Measurements from ENCODE around the gene AMN1.
"Not testable (repeated sequence)": the region's sequence is repeated elsewhere in the genome, so short reads cannot be mapped to it uniquely, and the experiment has no call there.

The AMN1 gene

DNA sequence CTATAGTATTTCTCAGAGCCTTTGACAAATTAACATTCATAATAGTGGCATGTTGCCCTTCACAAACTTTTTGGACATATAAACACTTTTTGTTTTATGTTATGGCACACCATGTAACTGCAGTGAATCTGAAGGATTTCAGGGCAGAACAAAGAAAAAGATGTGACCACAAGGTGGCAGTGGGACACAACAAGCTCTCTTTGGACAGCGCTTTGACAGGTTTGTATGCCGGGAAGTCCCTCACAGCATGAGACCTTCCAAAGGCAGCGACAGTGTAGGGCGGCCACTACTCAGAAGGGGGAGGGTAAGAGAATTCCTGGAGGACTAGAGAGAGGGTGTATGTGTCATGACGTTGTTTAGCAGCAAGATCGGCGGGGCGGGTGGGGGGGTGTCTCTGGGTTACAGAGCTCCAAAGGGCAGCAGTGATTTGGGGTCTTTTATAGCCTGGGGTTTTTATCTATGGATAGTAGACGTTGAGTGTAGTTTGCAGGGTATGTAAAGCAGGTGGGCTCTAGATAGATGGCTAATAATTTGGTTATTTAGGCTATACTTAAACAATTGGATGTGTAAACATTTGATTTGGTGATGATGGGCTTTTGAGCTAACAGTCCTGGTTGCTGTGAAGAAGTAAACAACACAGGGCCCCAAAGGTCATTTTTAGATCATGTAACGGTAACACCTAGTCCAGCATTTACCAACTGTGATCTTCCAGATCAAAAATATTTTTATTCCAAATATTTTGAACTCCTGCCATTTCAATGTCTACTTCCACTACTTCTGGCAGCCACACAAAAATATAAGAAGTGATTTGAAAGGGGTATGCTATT is 46.5 kb downstream of the AMN1 start:
- DNase-seq (ENCODE audit: low spot score): peak; percentile 80

DNA sequence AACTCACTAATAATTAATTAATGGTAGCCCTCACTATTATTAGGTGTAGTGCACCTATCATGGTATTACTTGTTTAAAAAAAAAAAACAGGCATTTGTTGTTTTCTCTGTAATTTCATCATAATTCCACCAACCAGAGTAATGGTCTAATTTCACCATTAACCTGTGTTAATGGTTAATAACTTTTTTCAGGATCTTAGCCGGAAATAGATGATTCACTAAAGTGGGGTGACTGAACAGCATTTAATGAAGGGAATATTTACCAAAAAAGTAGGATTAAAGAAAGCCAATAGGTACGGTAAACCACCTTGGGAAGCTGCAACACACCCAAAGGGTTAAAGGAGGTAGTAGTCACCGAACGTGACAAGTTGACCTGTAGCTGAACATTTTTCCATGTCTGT is 56.3 kb downstream of the AMN1 start:
- no peak for DNase-seq (ENCODE audit: low spot score)

DNA sequence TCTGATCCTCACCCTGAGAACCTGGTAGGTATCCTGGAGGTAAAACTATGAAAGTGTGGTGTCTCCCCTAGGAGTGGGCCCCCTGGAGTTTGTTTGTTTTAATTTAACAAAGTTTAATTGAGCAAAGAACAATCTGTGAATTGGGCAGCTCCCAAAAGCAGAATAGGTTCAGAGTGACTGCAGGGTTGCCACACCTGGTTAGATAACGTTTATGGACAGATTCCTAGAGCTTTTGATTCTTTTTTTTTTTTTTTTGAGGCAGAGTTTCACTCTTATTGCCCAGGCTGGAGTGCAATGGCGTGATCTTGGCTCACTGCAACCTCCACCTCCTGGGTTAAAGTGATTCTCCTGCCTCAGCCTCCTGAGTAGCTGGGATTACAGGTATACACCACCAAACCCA is 59.2 kb downstream of the AMN1 start:
- DNase-seq (ENCODE audit: low spot score): not testable (repeated sequence)

DNA sequence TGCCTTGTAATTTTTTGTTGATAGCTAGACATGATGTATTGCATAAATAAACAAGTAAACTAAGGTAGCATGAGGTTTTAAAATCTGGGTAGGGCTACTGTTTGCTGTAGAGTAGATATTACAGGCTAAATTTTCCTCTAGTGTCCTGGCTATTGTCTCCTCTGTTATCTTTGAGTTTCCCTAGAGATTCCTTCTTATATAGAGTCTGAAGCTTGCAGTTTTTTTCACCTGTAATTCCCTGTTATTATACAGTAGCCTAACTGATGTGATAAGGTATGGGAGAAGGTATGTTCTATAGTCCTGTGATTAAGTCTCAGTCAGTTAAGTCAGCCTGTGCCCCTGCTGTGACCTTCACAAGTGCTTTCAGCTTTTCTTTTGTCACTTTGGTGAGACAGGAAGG is 59.8 kb downstream of the AMN1 start:
- DNase-seq (ENCODE audit: low spot score): no peak

DNA sequence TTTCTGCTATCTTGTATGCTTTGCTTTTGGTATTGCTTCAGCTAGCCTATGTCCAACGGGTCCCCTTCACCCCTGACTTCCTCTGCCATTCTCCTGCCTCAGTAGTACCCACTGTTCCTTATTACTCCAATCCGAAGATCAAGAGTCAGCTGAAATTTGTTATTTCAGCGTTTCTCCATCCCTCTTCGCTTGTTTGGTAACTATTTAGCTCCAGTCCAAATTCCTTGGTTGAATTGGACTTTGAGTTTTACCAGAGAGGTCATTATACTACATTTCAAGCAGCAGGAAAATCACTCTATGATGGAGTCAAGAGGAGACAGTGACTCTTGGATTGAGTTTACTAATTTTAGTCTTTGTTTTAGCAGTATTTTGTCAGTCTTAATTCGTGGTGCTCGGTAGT is 64.8 kb downstream of the AMN1 start:
- no peak for DNase-seq (ENCODE audit: low spot score)

DNA sequence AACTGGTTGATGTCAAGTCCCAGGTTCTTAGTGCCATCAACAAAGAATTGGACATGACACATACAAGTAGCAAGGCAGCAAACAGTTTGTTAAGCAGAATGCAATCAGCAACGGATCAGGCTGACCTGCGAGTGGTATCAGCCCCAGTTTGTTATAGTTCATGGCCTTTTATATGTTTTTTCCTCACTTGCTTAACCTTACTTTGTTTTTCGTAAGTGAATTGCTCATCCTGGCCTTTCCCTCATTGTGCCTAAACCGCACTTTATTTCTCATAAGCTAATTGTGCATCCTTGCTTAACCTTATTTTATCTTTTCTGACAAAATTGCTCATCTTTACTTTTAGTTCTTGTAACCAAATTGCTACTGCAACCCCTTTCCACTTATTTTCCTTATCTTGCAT is 65.2 kb downstream of the AMN1 start:
- DNase-seq (ENCODE audit: low spot score): no peak

DNA sequence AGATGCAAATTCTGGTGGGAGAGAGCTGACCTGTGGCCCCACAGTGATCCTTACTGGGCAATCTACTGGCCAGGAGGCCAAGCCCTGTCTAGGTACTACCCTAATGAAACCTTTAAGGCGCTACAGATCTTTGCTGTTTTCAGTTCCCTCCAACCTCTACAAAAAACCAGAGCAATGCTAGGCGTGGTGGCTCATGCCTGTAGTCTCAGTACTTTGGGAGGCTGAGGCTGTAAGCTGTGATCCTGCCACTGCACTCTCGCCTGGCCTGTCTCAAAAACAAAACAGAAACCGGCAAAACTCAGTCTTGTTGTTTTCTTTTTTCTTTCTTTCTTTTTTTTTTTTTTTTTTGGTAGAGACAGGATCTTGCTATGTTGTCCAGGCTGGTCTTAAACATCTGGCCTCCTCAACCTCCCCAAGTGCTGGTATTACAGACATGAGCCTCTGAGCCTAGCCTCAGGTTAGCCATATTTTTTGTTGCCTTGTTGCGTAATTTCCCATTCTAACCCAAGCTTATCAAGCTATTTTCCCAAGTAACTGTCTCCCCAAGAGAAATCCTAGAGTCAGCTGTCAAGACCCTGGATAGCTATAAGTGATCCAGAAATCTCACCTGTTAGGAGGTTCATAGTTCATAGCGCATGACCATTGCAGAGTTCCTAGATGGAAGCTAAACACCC is 66.5 kb downstream of the AMN1 start:
- DNase-seq (ENCODE audit: low spot score): no peak

DNA sequence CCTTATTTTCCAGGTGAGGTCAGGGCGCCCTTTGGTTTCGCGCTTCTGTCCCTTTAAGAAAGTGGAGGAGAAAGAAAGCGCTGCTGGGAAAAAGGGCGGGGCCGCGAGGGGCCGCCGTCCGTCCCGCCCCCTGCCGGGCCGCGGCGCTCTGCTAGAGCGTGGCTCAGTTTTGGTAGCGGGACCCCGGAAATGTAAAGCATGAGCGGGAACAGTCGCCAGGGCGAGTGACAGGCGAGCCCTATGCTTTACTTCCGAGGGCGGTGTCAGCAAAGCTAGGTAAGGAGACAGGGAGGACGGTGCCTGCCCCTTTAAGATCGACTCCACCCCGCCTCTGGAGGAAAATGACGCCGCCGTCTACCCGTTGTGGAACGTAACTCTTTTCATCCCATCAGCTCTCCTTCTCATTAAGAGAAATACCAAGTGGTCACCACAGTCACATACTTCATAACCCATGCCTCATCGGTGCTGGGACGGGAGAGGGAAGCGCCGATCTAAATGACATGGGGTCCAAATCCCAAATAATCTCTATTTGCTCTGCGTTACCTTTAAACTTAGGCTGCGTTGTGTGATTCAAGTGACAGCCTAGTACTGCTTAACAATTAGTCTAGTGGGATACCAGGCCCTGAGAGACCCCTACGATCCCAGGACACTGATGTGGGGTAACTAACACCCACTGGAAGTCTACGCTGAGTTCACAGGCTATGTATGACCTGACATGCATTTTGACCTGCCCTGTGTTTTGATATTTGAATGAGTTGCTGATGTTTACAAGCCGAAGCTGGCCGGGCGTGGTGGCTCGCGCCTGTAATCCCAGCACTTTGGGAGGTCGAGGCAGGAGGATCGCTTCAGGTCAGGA is 69.5 kb downstream of the AMN1 start, which contains the start of gene ETFBKMT:
ETFBKMT (plus strand) TSS at position 602 of the 856 bp plus-strand sequence. CDS start 2,266 bp downstream, outside the sequence.
- DNase-seq (ENCODE audit: low spot score): peak; percentile 97

DNA sequence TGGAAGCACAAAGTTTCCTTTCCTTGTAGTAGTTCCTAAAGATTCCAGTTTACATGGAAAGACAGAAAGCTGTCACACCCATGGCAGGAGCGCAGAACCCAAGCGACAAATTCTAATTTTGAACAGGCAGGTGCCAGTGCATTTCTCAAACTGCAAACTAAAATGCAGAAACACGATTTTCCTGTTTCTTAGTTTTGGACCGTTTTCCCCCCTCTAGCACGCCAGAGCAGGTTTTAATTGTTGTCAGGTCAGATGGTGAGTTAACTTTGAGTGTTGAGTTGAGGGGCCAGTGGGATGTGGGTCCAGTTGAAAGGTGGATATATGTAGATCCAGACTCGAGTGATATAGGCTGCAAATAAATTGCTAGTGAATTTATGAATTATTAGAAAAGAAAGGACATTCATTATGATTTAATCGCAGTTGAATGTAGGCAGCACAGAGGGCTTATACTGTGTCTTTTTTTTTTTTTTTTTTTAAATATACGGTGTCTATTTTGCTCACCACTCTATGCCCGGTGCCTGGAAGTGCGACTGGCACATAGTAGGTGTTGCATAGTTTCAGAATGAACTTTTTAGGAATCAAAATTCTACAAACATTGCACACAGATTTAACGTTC is 70.2 kb downstream of the AMN1 start:
- no peak for DNase-seq (ENCODE audit: low spot score)

DNA sequence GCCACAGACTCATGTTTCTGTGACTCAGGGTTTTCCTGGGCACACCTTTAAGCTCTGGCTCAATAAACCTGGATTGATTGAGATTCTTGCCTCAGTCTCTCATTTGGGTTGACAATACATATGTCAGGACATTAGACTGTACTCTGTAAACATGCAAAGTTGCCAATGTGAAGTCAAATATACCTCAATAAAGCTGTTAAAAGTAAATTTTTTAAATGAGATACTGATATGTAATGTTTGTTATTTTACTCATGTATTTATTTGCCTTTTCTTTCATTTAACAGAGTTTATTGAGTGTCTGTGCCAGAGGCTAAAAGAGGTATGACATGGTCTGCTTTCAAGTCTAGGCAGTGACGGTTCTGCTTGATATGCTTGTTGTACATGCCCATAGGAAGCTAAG is 73.0 kb downstream of the AMN1 start:
- no peak for DNase-seq (ENCODE audit: low spot score)

DNA sequence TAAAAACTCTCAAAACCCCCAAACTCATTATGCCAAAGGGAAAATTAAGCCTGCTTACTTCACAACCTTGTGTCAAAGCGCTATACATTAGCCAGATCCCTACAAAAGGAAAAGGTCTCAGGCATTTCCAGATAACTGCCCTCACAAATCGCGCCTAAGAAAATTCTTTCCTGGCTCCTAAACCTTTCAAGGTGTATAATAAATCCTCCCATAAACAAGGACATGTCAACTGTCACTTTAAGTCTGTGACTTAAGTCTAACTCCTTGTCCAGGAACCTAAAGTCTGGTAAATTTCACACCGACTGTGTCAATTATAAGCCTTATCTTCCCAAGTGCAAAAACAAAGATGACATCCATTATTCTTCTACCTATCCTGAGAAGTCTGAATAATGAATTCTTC is 73.6 kb downstream of the AMN1 start:
- DNase-seq (ENCODE audit: low spot score): no peak

DNA sequence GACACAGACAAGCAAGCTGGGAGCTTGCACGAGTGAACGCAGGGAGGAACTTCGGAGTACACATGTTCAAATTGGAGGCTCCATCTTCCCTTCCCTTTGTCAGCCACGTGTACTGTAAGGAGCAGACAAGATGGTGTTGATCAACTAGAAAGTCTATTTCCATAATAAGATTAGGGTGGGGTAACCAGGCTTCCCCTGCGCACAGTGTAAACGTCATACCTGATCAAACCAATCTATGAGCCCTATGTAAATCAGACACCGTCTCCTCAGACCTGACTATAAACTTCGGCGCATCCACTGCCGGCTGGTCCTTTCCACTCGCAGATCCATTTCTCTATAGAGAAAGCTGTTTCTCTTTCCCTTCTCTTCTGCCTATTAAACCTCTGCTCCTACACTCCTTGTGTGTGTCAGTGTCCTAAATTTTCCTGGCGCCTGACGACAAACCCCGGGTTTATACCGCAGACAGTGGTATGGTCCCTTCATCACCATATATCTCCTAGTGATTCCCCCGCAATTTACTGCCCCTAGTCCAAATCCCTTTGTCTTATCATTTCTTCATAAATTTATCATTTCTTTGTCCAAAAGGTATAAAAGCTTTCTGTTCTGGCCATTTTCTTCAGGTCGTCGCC is 76.8 kb downstream of the AMN1 start:
- DNase-seq (ENCODE audit: low spot score): no peak

DNA sequence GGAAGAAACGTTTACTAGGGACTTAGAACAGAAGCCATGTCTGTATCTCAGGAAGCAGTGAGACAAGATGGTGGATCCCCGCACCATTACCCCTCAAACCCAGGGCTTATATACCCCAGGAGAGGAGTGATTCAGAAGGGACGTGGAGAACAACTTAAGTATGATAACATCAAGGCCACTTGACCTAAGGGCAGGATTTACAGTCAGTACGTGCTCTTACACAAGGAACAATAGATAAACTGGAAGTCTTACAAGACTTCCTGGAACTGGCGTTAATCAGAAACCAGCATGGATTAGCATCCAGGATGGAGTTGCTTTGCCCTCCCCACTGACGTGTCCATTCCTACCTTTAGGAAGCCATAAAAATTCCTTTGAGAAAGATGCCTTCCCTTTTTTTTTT is 77.9 kb downstream of the AMN1 start:
- DNase-seq (ENCODE audit: low spot score): no peak

DNA sequence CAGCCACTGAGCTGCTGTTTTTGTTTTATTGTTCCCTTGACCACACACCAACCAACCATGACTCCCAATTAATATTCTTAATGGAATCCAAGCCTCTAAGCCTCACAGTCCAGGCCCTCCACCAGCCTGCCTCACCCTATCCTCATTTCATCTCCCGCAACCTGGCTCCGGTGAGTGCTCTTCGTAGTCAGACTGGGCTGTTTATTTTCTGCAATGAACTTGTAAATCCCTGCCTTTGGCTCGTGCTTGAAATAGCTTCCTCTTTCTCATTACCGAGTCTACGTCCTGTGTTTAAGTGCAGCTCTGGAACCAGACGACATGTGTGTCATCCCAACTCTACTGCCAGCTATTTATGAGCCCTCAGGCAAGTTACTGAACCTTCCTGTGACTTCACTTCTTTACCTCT is 81.7 kb downstream of the AMN1 start:
- DNase-seq (ENCODE audit: low spot score): no peak

DNA sequence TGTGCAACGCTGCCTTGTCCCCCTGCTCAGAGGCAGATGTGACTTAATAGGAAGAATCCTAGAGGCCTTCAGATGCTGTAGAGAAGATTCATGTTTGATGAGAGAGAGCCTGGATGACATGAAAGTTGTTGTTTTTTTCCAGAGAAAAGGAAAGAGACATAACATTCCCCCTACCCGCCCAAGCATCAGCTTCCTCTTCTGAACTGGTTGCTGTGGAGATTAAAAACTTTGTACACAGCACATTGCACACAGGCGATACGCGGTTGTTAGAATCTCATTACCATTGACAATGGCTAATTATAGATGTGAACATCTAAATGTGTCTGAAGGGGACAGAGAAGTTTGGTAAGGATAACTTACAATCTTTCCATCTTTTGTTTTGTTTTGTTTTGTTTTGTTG is 82.9 kb downstream of the AMN1 start:
- no peak for DNase-seq (ENCODE audit: low spot score)

DNA sequence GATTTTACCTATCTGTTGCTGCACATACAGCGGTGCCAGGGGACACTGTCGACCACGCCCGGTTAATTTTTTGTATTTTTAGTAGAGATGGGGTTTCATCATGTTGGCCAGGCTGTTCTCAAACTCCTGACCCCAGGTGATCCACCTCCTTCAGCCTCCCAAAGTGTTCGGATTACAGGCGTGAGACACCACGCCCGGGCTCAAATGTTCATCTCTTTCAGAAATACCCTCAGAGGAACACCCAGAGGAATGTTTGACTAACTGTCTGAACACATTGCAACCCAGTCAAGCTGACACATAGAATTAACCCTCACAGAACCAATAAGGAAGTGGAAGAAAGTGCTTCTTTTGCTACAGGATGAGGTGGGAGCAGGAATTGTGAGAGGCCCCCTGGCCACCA is 84.3 kb downstream of the AMN1 start:
- DNase-seq (ENCODE audit: low spot score): no peak

DNA sequence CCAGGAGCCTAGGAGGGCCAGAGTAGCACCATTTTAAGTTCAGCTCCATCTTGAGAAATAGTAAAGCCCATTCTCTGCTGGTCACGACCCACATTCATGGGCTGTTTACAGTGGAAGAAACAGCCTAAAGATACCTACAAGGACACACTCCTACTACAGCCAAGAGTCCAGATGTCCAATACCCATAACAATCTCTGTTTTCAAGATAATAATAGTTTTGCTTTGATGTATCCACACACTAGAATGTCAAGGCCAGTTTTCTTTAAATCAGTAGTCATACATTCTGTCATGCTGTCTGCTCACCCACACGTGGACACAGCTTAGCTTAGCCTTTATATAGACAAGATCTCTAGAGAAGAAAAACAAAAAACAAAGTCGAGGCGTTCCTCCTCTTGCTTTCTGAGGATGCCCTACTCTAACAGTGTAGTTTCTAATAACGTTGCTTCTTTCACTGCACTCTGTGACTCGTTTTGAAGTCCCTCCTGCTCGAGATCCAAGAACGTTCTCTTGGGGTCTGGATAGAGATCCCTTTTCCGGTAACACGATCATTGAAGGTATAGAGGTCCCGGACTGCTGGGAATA is 87.2 kb downstream of the AMN1 start:
- DNase-seq (ENCODE audit: low spot score): no peak

DNA sequence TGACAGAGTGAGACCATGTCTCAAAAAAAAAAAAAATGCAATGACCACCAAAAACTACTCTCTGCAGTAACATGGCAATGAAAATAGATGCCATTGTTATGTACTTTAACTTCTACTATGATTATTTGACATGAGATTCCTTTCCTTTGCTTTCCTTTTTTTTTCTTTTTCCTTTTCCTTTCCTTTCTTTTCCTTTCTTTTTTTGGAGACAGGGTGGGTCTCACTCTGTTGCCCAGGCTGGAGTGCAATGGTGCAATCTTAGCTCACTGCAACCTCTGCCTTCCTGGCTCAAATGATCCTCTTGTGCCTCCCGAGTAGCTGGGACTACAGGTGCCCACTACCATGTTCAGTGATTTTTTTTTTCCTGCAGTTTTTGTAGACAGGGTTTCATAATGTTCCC is 94.2 kb downstream of the AMN1 start:
- DNase-seq (ENCODE audit: low spot score): no peak

DNA sequence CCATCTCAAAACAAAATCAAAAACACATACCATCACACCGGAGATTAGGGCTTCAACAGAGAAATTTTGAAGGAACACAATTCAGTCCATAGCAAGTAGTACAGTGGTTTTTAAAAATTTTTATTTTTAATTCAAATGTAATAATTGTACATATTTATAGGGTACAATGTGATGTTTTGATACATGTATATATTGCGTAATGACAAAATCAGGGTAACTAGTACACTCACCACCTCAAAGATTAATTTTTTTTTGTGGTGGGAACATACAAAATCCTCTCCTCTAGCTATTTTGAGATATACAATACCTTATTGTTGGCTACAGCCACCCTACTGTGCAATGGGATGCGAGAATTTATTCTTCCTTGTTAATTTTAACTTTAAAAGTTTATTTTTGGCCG is 95.4 kb downstream of the AMN1 start:
- no peak for DNase-seq (ENCODE audit: low spot score)

DNA sequence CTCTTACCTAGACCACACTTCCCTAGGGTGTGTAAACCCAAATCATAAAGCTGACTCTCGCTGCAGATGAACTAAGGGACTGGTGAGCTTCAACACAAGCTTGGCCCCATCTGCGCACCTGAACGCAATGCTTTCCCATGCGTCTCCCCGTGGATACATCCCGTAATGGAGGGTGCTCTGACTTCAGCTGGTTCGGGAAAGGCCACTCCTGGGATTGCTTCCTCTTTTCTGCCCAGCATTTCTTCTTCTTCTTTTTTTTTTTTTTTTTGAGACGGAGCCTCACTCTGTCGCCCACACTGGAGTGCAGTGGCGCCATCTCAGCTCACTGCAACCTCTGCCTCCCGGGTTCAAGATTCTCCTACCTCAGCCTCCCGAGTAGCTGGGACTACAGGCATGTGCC is 97.0 kb downstream of the AMN1 start:
- DNase-seq (ENCODE audit: low spot score): no peak

DNA sequence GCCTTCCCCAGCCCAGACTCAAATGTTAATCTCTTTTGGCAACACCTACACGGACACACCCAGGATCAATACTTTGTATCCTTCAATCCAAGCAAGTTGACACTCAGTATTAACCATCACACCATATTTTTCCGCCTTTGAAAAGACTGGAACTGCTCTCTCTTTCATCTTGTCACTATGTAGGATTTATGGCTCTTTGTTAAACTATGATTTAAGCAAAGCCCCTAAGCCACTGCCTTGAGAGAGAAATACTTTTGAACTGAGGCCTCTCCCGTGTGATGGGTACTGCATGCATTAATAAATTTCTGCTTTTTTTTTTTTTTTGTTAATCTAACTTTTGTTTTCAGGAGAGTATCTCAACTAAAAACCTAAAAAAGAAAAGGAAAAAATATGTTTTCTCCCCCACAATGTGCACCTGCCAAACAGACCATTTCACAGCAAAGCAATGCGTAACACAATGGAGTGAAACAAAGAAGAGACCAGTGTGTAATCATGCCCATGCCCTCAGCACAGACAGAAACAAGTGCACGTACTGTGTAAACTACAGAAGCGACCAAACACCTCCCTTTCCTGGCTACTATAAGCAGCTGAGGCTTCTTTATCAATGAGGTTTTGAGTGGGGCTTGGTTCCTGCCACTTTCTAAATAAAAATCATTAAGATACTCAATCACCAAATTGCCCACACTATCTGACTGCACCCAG is 97.6 kb downstream of the AMN1 start:
- no peak for DNase-seq (ENCODE audit: low spot score)

Measured in activated CD4-positive, alpha-beta T cell treated with anti-CD3 and anti-CD28 coated beads, Interleukin-2, Interleukin-4, amounts not matched to agents 100 ng/mL and 50 ng/mL, durations not matched to agents 16 hours and 8 hours (primary cell).